Bronchial epithelial cell (primary cell): Measurements from ENCODE around the gene VWC2. TPM values are rescaled to one million over a fixed set of nuclear protein-coding genes. Genes with fewer than 3 reads are reported as not detected.

ENCODE experiments used
- DNase-seq: peaks from one replicate; pipeline ENCODE4 v3.0.0-alpha.2; 2010; ENCODE audit warnings: low read depth
- FAIRE-seq: peaks from 2 replicates; lab custom pipeline; 2011; peaks lifted over from hg19 to GRCh38; lab: Jason Lieb, UNC
- H3K27me3 ChIP-seq: 2 replicates; pipeline ENCODE4 v1.5.1; 2011; ENCODE audit warnings: low read length; ENCODE audit not compliant: control insufficient read depth, insufficient read depth
- H3K36me3 ChIP-seq: 2 replicates; pipeline ENCODE4 v1.5.1; 2011; ENCODE audit warnings: low read length; ENCODE audit not compliant: control insufficient read depth, insufficient read depth
- H3K4me3 ChIP-seq: 2 replicates; pipeline ENCODE4 v1.5.1; 2011; ENCODE audit warnings: mild to moderate bottlenecking, low read depth, low read length, control low read depth
- CTCF ChIP-seq: IDR thresholded peaks from 2 replicates; pipeline ENCODE4 v1.5.1; 2011; ENCODE audit warnings: mild to moderate bottlenecking, moderate library complexity, low read length, control low read depth, inconsistent platforms; ENCODE audit not compliant: insufficient read depth, severe bottlenecking
- total RNA-seq: library from RNA; depleted of rRNA; stranded (reverse); fragments of >200 nt; gene quantifications from 2 replicates; pipeline ENCODE4 v1.2.1, GENCODE V29; 2014

Gene VWC2
- total RNA-seq, 1 donor from 2014 or later, result not detected

- Histone ChIP-seq H3K36me3 (no peaks in the 10 kb centered on the region), H3K27me3 (peaks cover 22% of the 10 kb centered on the region), H3K4me3 (no peak overlapping the region)
- no peak for TF ChIP-seq CTCF
- DNase-seq (no peak), FAIRE-seq (no peak)
These were observed 1.8 kb upstream of the VWC2 start for GRCh38 chr7:49771427-49772176.

GRCh38 chr7:49772916-49773217, 571 bp upstream of the VWC2 start:
- no peak for DNase-seq
- no peaks in the 10 kb centered on the region for H3K36me3 ChIP-seq
- no peak overlapping the region for H3K4me3 ChIP-seq
- FAIRE-seq, result no peak
- peaks cover 22% of the 10 kb centered on the region for H3K27me3 ChIP-seq
- no peak for TF ChIP-seq CTCF

DNA sequence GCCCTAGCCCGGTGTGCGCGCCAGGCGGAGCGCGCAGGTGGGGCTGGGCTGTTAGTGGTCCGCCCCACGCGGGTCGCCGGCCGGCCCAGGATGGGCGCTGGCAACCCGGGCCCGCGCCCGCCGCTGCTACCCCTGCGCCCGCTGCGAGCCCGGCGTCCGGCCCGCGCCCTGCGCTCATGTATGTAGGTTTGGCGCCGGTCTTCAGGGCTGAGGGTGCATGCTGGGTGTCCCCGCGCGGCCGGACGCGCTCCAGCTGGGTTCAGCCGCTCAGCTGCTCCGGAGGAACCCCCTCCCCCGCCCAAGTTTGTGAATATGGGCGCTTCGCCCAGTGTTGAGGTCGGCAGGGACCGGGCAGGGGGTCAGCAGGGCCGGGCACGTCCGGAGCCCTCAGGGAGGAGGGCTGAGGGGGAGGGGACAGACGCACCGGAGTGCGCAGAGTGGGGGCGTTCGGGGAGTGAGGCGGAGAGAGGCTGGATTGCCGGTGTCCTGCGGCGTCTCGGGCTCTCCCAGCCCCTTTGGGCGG, 559 bp downstream of the VWC2 start:
- peaks cover 22% of the 10 kb centered on the region for H3K27me3 ChIP-seq

DNA sequence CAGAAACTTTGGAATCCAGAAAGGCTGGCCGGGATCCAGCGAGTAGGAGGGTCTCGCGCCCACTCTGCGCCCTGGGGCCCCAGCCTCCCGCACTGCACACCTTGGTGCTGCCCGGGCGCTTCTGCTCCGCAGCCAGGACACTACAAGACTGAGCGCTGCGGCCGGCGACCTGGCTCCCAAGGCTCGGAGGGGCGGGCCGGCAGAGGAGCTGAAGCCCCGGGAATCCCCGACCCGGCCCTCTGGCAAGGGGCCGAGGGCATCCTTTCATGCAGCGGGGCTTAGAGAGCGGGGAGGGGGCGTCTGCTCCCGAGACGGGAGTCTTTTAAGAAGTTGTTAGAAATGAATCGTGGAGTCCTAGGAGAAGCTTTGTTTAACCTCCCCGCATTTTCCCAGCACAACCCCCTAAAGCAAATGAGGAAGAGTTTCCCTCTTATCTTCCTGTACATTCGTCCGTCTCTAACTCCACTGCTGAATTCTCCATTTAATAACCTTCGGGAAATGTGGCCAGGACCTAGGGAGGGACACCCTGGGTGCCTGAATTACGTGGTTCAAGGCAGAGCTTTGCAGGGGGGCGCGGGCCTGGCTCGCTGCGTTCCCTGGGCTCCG, 1.1 kb downstream of the VWC2 start:
- peak; percentile 32 for FAIRE-seq
- no peak for DNase-seq
- Histone ChIP-seq H3K27me3 (peaks cover 22% of the 10 kb centered on the region), H3K36me3 (no peaks in the 10 kb centered on the region), H3K4me3 (no peak overlapping the region)
- no peak for TF ChIP-seq CTCF

More for the DNA sequence above, 559 bp downstream of the VWC2 start:
- no peak for TF ChIP-seq CTCF
- no peak for FAIRE-seq
- no peaks in the 10 kb centered on the region for H3K36me3 ChIP-seq
- DNase-seq, result no peak
- H3K4me3 ChIP-seq, result no peak overlapping the region

- Histone ChIP-seq H3K36me3 (no peaks in the 10 kb centered on the region), H3K27me3 (peaks cover 22% of the 10 kb centered on the region), H3K4me3 (no peak overlapping the region)
- TF ChIP-seq CTCF, result no peak
- DNase-seq, result no peak
- FAIRE-seq, result no peak
These were observed 1.9 kb downstream of the VWC2 start for GRCh38 chr7:49775065-49775948.
